GM18861 (cell line): ENCODE results near the gene ZMYND11.
"Not testable (repeated sequence)": the region's sequence is repeated elsewhere in the genome, so short reads cannot be mapped to it uniquely, and the experiment has no call there.

Experiments used
- ATAC-seq: cut with Tn5 transposase; IDR thresholded peaks from one replicate; pipeline ENCODE4 v1.9.1; 2021; ENCODE audit not compliant: unreplicated experiment

ZMYND11 gene

GRCh38 chr10:279232-279631 is 144.0 kb downstream of the ZMYND11 start:
- no peak for ATAC-seq

GRCh38 chr10:279655-280054 is 144.4 kb downstream of the ZMYND11 start:
- ATAC-seq: no peak

- ATAC-seq: no peak
These were observed 147.3 kb downstream of the ZMYND11 start for GRCh38 chr10:282294-283139.

GRCh38 chr10:283140-283479 is 147.9 kb downstream of the ZMYND11 start:
- no peak for ATAC-seq

- ATAC-seq: peak; percentile 91
These were observed 148.7 kb downstream of the ZMYND11 start for GRCh38 chr10:283916-284356.

- ATAC-seq: no peak
These were observed 150.0 kb downstream of the ZMYND11 start for GRCh38 chr10:285216-285615.

GRCh38 chr10:287026-287709 is 151.9 kb downstream of the ZMYND11 start:
- ATAC-seq: no peak

- ATAC-seq: no peak
These were observed 152.6 kb downstream of the ZMYND11 start for GRCh38 chr10:287814-288213.

- ATAC-seq: no peak
These were observed 153.3 kb downstream of the ZMYND11 start for GRCh38 chr10:288316-289200.

GRCh38 chr10:289581-289980 is 154.3 kb downstream of the ZMYND11 start:
- no peak for ATAC-seq

GRCh38 chr10:290026-290725 is 154.9 kb downstream of the ZMYND11 start:
- ATAC-seq: no peak

GRCh38 chr10:293636-294035 is 158.4 kb downstream of the ZMYND11 start:
- ATAC-seq: no peak

GRCh38 chr10:297567-297966 is 162.3 kb downstream of the ZMYND11 start:
- ATAC-seq: no peak

GRCh38 chr10:298033-298432 is 162.8 kb downstream of the ZMYND11 start:
- no peak for ATAC-seq

GRCh38 chr10:299512-299911 is 164.3 kb downstream of the ZMYND11 start:
- ATAC-seq: no peak

GRCh38 chr10:299969-300368 is 164.7 kb downstream of the ZMYND11 start:
- ATAC-seq: no peak

- ATAC-seq: not testable (repeated sequence)
These were observed 165.3 kb downstream of the ZMYND11 start for GRCh38 chr10:300580-300979.

GRCh38 chr10:301536-301935 is 166.3 kb downstream of the ZMYND11 start:
- ATAC-seq: no peak
